GDM1 (cell line): ENCODE measurements around the gene C9.
"Not testable (repeated sequence)": the region's sequence is repeated elsewhere in the genome, so short reads cannot be mapped to it uniquely, and the experiment has no call there.

Experiments
- DNase-seq: peaks from one replicate; lab custom pipeline; 2025; lab: John Stamatoyannopoulos, UW

The C9 gene

GRCh38 chr5:39328731-39329130 lies 35.6 kb downstream of the C9 start:
- no peak for DNase-seq

GRCh38 chr5:39323542-39323941 lies 40.8 kb downstream of the C9 start:
- DNase-seq, result no peak

GRCh38 chr5:39319395-39319794 lies 44.9 kb downstream of the C9 start:
- no peak for DNase-seq

GRCh38 chr5:39316464-39316863 lies 47.8 kb downstream of the C9 start:
- not testable (repeated sequence) for DNase-seq

- DNase-seq, result no peak
Measured at GRCh38 chr5:39315995-39316394, 48.3 kb downstream of the C9 start.

GRCh38 chr5:39314591-39314990 lies 49.7 kb downstream of the C9 start:
- no peak for DNase-seq

- DNase-seq, result no peak
Measured at GRCh38 chr5:39309534-39309933, 54.8 kb downstream of the C9 start.

GRCh38 chr5:39302472-39302871 lies 61.8 kb downstream of the C9 start:
- DNase-seq, result no peak

- no peak for DNase-seq
Measured at GRCh38 chr5:39301406-39301805, 62.9 kb downstream of the C9 start.

GRCh38 chr5:39299962-39300361 lies 64.3 kb downstream of the C9 start:
- no peak for DNase-seq

GRCh38 chr5:39294736-39295135 lies 69.6 kb downstream of the C9 start:
- DNase-seq, result no peak

- no peak for DNase-seq
Measured at GRCh38 chr5:39284552-39284951, 79.7 kb downstream of the C9 start.

GRCh38 chr5:39283231-39283818 lies 81.0 kb downstream of the C9 start:
- DNase-seq, result peak; percentile 73

GRCh38 chr5:39282561-39282960 lies 81.7 kb downstream of the C9 start:
- no peak for DNase-seq

- not testable (repeated sequence) for DNase-seq
Measured at GRCh38 chr5:39275865-39276264, 88.4 kb downstream of the C9 start.

- DNase-seq, result peak; percentile 27
Measured at GRCh38 chr5:39274398-39275085, 89.8 kb downstream of the C9 start.

GRCh38 chr5:39273314-39273954 lies 90.9 kb downstream of the C9 start:
- DNase-seq, result no peak

GRCh38 chr5:39272869-39273231 lies 91.4 kb downstream of the C9 start:
- not testable (repeated sequence) for DNase-seq

GRCh38 chr5:39270225-39270848 lies 94.0 kb downstream of the C9 start:
- peak; percentile 67 for DNase-seq

- DNase-seq, result no peak
Measured at GRCh38 chr5:39267186-39267585, 97.1 kb downstream of the C9 start.

GRCh38 chr5:39266442-39266841 lies 97.9 kb downstream of the C9 start:
- peak; percentile 15 for DNase-seq

GRCh38 chr5:39264528-39264927 lies 99.8 kb downstream of the C9 start:
- DNase-seq, result no peak

GRCh38 chr5:39262981-39263380 lies 101.3 kb downstream of the C9 start:
- DNase-seq, result no peak
